WTC11 (cell line): ENCODE measurements around the gene KAZALD1. TPM values are rescaled to one million over a fixed set of nuclear protein-coding genes. Genes with fewer than 3 reads are reported as not detected.

Experiments
- ATAC-seq: fragments of 200-7000 bp; cut with Tn5 transposase; 2 replicates; pipeline ENCODE4 v1.10.0; 2021; ENCODE audit warnings: mild to moderate bottlenecking, moderate library complexity
- CTCF ChIA-PET: fragments of 300-600 bp; sonication (Branson Sonifier 250); formaldehyde crosslinking; loops from one replicate; lab custom pipeline; 2021; ENCODE audit warnings: antibody characterized with exemption; lab: Charles Lee
- POLR2A ChIA-PET: fragments of 350-600 bp; sonication (Branson Sonifier 250); formaldehyde crosslinking; loops from one replicate; lab custom pipeline; 2021; ENCODE audit warnings: antibody characterized with exemption; lab: Charles Lee
- DNase-seq: peaks from one replicate; pipeline ENCODE4 v3.0.0; 2021; ENCODE audit warnings: low spot score
- H3K27ac Mint-ChIP-seq: 2 replicates; pipeline ENCODE4 v1.8.0; 2021; ENCODE audit warnings: mixed read lengths
- H3K27me3 Mint-ChIP-seq: 2 replicates; pipeline ENCODE4 v1.8.0; 2021; ENCODE audit warnings: low read depth, mild to moderate bottlenecking, moderate library complexity, mixed read lengths
- H3K36me3 Mint-ChIP-seq: 2 replicates; pipeline ENCODE4 v1.8.0; 2021; ENCODE audit warnings: mixed read lengths
- H3K4me1 Mint-ChIP-seq: 2 replicates; pipeline ENCODE4 v1.8.0; 2022; ENCODE audit warnings: mixed read lengths
- H3K4me3 Mint-ChIP-seq: 2 replicates; pipeline ENCODE4 v1.8.0; 2021; ENCODE audit warnings: mild to moderate bottlenecking, moderate library complexity, mixed read lengths
- H3K9me3 Mint-ChIP-seq: 2 replicates; pipeline ENCODE4 v1.8.0; 2021; ENCODE audit warnings: mixed read lengths
- AFF4 ChIP-seq: sonication (generic); formaldehyde crosslinking; IDR thresholded peaks from 2 replicates; pipeline ENCODE4 v1.8.1; 2023; ENCODE audit warnings: mild to moderate bottlenecking, missing genetic modification reagents, borderline replicate concordance
- ATF1 ChIP-seq: sonication (generic); formaldehyde crosslinking; IDR thresholded peaks from 2 replicates; pipeline ENCODE4 v1.8.1; 2023; ENCODE audit warnings: mild to moderate bottlenecking, moderate library complexity, missing genetic modification reagents
- MAX ChIP-seq: sonication (generic); formaldehyde crosslinking; IDR thresholded peaks from 2 replicates; pipeline ENCODE4 v1.8.0; 2022; ENCODE audit warnings: mild to moderate bottlenecking, missing genetic modification reagents
- PRDM15 ChIP-seq: sonication (generic); formaldehyde crosslinking; IDR thresholded peaks from 2 replicates; pipeline ENCODE4 v1.8.0; 2022; ENCODE audit warnings: missing genetic modification reagents
- SP1 ChIP-seq: sonication (generic); formaldehyde crosslinking; conservative IDR thresholded peaks from 2 replicates; pipeline ENCODE4 v1.8.1; 2022; ENCODE audit warnings: missing genetic modification reagents
- ZBTB21 ChIP-seq: sonication (generic); formaldehyde crosslinking; IDR thresholded peaks from 2 replicates; pipeline ENCODE4 v1.8.1; 2023; ENCODE audit warnings: mild to moderate bottlenecking, missing genetic modification reagents, borderline replicate concordance
- ZBTB43 ChIP-seq: sonication (generic); formaldehyde crosslinking; IDR thresholded peaks from 2 replicates; pipeline ENCODE4 v1.8.1; 2023; ENCODE audit warnings: mild to moderate bottlenecking, missing genetic modification reagents
- total RNA-seq: library from RNA; stranded (reverse); gene quantifications from 3 replicates; pipeline ENCODE4 v1.2.3, GENCODE V29; 2021

Gene KAZALD1
- total RNA-seq, 1 experiment from 2014 or later = 19.2 TPM

- TF ChIP-seq ZBTB43 (CRISPR knock-in tag) = no peak
- TF ChIP-seq, all 79 proteins: peak for 3
These were observed 15.2 kb upstream of the KAZALD1 start (continued) for GRCh38 chr10:101046332-101047238.

GRCh38 chr10:101047268-101047667, 14.5 kb upstream of the KAZALD1 start:
- no peak for TF ChIP-seq ZBTB21 (CRISPR knock-in tag)
- no peak for TF ChIP-seq ATF1 (CRISPR knock-in tag)
- TF ChIP-seq PRDM15 (CRISPR knock-in tag) = no peak
- DNase-seq (no peak), ATAC-seq (no peak)
- Mint-ChIP-seq H3K4me1 (peaks cover 50% of the 10 kb centered on the region), H3K9me3 (no peaks in the 10 kb centered on the region), H3K27ac (no peak overlapping the region), H3K4me3 (peak overlapping the region; percentile 73), H3K27me3 (peaks cover 88% of the 10 kb centered on the region), H3K36me3 (no peaks in the 10 kb centered on the region)
- CTCF ChIA-PET = interaction anchor here (0.6 to 10.4 kb wide), 21 partner anchors 8 to 245 kb away, joined by 3 to 405 read pairs (median 4); partner anchors contain the start of genes KAZALD1, LZTS2, PDZD7 and SFXN3
- POLR2A ChIA-PET = interaction anchor here (0.6 to 1.4 kb wide), 4 partner anchors 11 to 363 kb away, joined by 3 to 4 read pairs (median 3); no protein-coding TSS in a partner anchor

- H3K36me3 Mint-ChIP-seq = no peaks in the 10 kb centered on the region
- ChIA-PET CTCF (interaction anchor here (0.6 to 10.4 kb wide), 15 partner anchors 9 to 244 kb away, joined by 3 to 405 read pairs (median 35); partner anchors contain the start of genes KAZALD1, PDZD7 and SFXN3), POLR2A (interaction anchor here (1.4 kb wide), 1 partner anchor 10 kb away, joined by 3 read pairs; no protein-coding TSS in a partner anchor)
- peak; percentile 76 for DNase-seq
- peaks cover 47% of the 10 kb centered on the region for H3K4me1 Mint-ChIP-seq
- H3K27ac Mint-ChIP-seq = no peak overlapping the region
- peak overlapping the region; percentile 73 for H3K4me3 Mint-ChIP-seq
- ATAC-seq = peak; percentile 44
- H3K27me3 Mint-ChIP-seq = peaks cover 88% of the 10 kb centered on the region
- no peaks in the 10 kb centered on the region for H3K9me3 Mint-ChIP-seq
- TF ChIP-seq MAX (CRISPR knock-in tag) (peak; percentile 33; the same call in 1 of the 2 replicates), PRDM15 (CRISPR knock-in tag) (0 out of 2 replicates have a peak, but pooled peaks have one; percentile 40), SP1 (CRISPR knock-in tag) (no peak), AFF4 (CRISPR knock-in tag) (no peak)
These were observed 13.6 kb upstream of the KAZALD1 start for GRCh38 chr10:101047961-101048892.
